Upper lobe of right lung (tissue), 1 donor: ENCODE measurements around the gene KCNK15. TPM values are rescaled to one million over a fixed set of nuclear protein-coding genes. Genes with fewer than 3 reads are reported as not detected.

Experiments used
- ATAC-seq: fragments of 200-7000 bp; cut with Tn5 transposase; one replicate; pipeline ENCODE4 v1.9.1; 2020; ENCODE audit warnings: mild to moderate bottlenecking, moderate library complexity
- DNase-seq: peaks from one replicate; pipeline ENCODE4 v3.0.0-alpha.2; 2020
- H3K27ac ChIP-seq: fragments of 200-600 bp; one replicate; pipeline ENCODE4 v1.8.0; 2022
- H3K27me3 ChIP-seq: fragments of 200-600 bp; one replicate; pipeline ENCODE4 v1.8.0; 2022; ENCODE audit warnings: mild to moderate bottlenecking
- H3K36me3 ChIP-seq: fragments of 200-600 bp; one replicate; pipeline ENCODE4 v1.8.0; 2022
- H3K4me1 ChIP-seq: fragments of 200-600 bp; one replicate; pipeline ENCODE4 v1.8.0; 2022
- H3K4me3 ChIP-seq: fragments of 200-600 bp; one replicate; pipeline ENCODE4 v1.8.0; 2022; ENCODE audit warnings: mild to moderate bottlenecking
- H3K9me3 ChIP-seq: fragments of 200-600 bp; one replicate; pipeline ENCODE4 v1.8.0; 2022
- CTCF ChIP-seq: fragments of 200-600 bp; IDR thresholded peaks from one replicate; pipeline ENCODE4 v1.8.0; 2022; ENCODE audit warnings: antibody characterized with exemption
- intact Hi-C: fragments of 100-400 bp; cut with DNase I; formaldehyde crosslinking; loops from one replicate; pipeline ENCODE4 v1.11.0; 2022
- total RNA-seq: library from RNA; stranded (reverse); fragmentation: NEBNext Ultra II Directional; extraction: Animal tissue kit (Norgen Biotek cat#: 25700); gene quantifications from one replicate; pipeline ENCODE4 v1.2.1, GENCODE V29; 2021
- donor health status: DM: no; HTN: yes; CAD: no; lungs with severe emphysema.

The KCNK15 gene
- total RNA-seq, 1 donor from 2014 or later: 1.1 TPM

- DNase-seq (no peak), ATAC-seq (peak; percentile 66)
- intact Hi-C loops: no loop called here
- TF ChIP-seq CTCF: no peak
- no peak overlapping the region for H3K27ac ChIP-seq
- no peaks in the 10 kb centered on the region for H3K36me3 ChIP-seq
- no peaks in the 10 kb centered on the region for H3K9me3 ChIP-seq
- no peaks in the 10 kb centered on the region for H3K4me1 ChIP-seq
- H3K4me3 ChIP-seq: no peak overlapping the region
- no peaks in the 10 kb centered on the region for H3K27me3 ChIP-seq
Measured at GRCh38 chr20:44738813-44739477, 6.7 kb upstream of the KCNK15 start.

GRCh38 chr20:44739942-44740341, 5.7 kb upstream of the KCNK15 start:
- intact Hi-C loops: no loop called here
- no peaks in the 10 kb centered on the region for H3K9me3 ChIP-seq
- DNase-seq (no peak), ATAC-seq (no peak)
- no peak for TF ChIP-seq CTCF
- no peaks in the 10 kb centered on the region for H3K4me1 ChIP-seq
- no peaks in the 10 kb centered on the region for H3K36me3 ChIP-seq
- H3K4me3 ChIP-seq: no peak overlapping the region
- no peaks in the 10 kb centered on the region for H3K27me3 ChIP-seq
- no peak overlapping the region for H3K27ac ChIP-seq

GRCh38 chr20:44742304-44743079, 3.2 kb upstream of the KCNK15 start:
- H3K27ac ChIP-seq: no peak overlapping the region
- DNase-seq (no peak), ATAC-seq (no peak)
- no peak for TF ChIP-seq CTCF
- no peak overlapping the region for H3K4me3 ChIP-seq
- intact Hi-C loops: no loop called here
- no peaks in the 10 kb centered on the region for H3K36me3 ChIP-seq
- peaks cover 9% of the 10 kb centered on the region for H3K27me3 ChIP-seq
- peaks cover 15% of the 10 kb centered on the region for H3K4me1 ChIP-seq
- H3K9me3 ChIP-seq: no peaks in the 10 kb centered on the region

- H3K27me3 ChIP-seq: peaks cover 9% of the 10 kb centered on the region
- H3K27ac ChIP-seq: no peak overlapping the region
- no peak for ATAC-seq
- no peak for DNase-seq
- no peak overlapping the region for H3K4me3 ChIP-seq
- no peaks in the 10 kb centered on the region for H3K9me3 ChIP-seq
- TF ChIP-seq CTCF: no peak
- no peaks in the 10 kb centered on the region for H3K36me3 ChIP-seq
- intact Hi-C loops: no loop called here
- H3K4me1 ChIP-seq: peaks cover 20% of the 10 kb centered on the region
Measured at GRCh38 chr20:44743080-44743701, 2.5 kb upstream of the KCNK15 start.

- Histone ChIP-seq H3K4me1 (peaks cover 20% of the 10 kb centered on the region), H3K27ac (no peak overlapping the region), H3K36me3 (no peaks in the 10 kb centered on the region), H3K9me3 (no peaks in the 10 kb centered on the region), H3K4me3 (no peak overlapping the region), H3K27me3 (peaks cover 9% of the 10 kb centered on the region)
- TF ChIP-seq CTCF: no peak
- no peak for ATAC-seq
- no peak for DNase-seq
- intact Hi-C loops: no loop called here
Measured at GRCh38 chr20:44743916-44744655, 1.6 kb upstream of the KCNK15 start.
